HG03060 (cell line): Measurements from ENCODE around the gene MUTYH.
"Not testable (repeated sequence)": the region's sequence is repeated elsewhere in the genome, so short reads cannot be mapped to it uniquely, and the experiment has no call there.

ENCODE experiments used
- ATAC-seq: cut with Tn5 transposase; IDR thresholded peaks from one replicate; pipeline ENCODE4 v1.9.1; 2021; ENCODE audit warnings: low read depth, moderate number of reproducible peaks; ENCODE audit not compliant: unreplicated experiment

MUTYH gene

GRCh38 chr1:45339789-45340558, at the start of gene MUTYH, which contains the start of gene TOE1:
Gene MUTYH, minus strand, starts transcription at chr1:45340440. Its CDS starts 5,935 bp downstream, at chr1:45334505.
Gene TOE1, plus strand, starts transcription at chr1:45340170. Its CDS starts 83 bp downstream, at chr1:45340253.
- peak; percentile 47 for ATAC-seq

- no peak for ATAC-seq
Measured at GRCh38 chr1:45386219-45386618, 46.0 kb upstream of the MUTYH start.

- no peak for ATAC-seq
Measured at GRCh38 chr1:45385302-45385701, 45.1 kb upstream of the MUTYH start.

GRCh38 chr1:45384213-45384612, 44.0 kb upstream of the MUTYH start:
- not testable (repeated sequence) for ATAC-seq

- no peak for ATAC-seq
Measured at GRCh38 chr1:45383191-45383590, 43.0 kb upstream of the MUTYH start.

GRCh38 chr1:45381243-45381642, 41.0 kb upstream of the MUTYH start:
- ATAC-seq: no peak

- no peak for ATAC-seq
Measured at GRCh38 chr1:45380730-45381129, 40.5 kb upstream of the MUTYH start.

- ATAC-seq: no peak
Measured at GRCh38 chr1:45380125-45380524, 39.9 kb upstream of the MUTYH start.

- no peak for ATAC-seq
Measured at GRCh38 chr1:45379524-45379923, 39.3 kb upstream of the MUTYH start.

- ATAC-seq: no peak
Measured at GRCh38 chr1:45378184-45378583, 37.9 kb upstream of the MUTYH start.

- ATAC-seq: no peak
Measured at GRCh38 chr1:45375104-45376090, 35.2 kb upstream of the MUTYH start.

GRCh38 chr1:45373573-45373972, 33.3 kb upstream of the MUTYH start:
- no peak for ATAC-seq

GRCh38 chr1:45370575-45370974, 30.3 kb upstream of the MUTYH start:
- peak; percentile 51 for ATAC-seq

GRCh38 chr1:45365051-45365450, 24.8 kb upstream of the MUTYH start:
- no peak for ATAC-seq

GRCh38 chr1:45364294-45364693, 24.1 kb upstream of the MUTYH start:
- no peak for ATAC-seq

GRCh38 chr1:45360981-45361380, 20.7 kb upstream of the MUTYH start:
- ATAC-seq: not testable (repeated sequence)

- no peak for ATAC-seq
Measured at GRCh38 chr1:45359882-45360513, 19.8 kb upstream of the MUTYH start.

- ATAC-seq: no peak
Measured at GRCh38 chr1:45356186-45356585, 15.9 kb upstream of the MUTYH start.

GRCh38 chr1:45355683-45356082, 15.4 kb upstream of the MUTYH start:
- no peak for ATAC-seq

- no peak for ATAC-seq
Measured at GRCh38 chr1:45354838-45355237, 14.6 kb upstream of the MUTYH start.

GRCh38 chr1:45353685-45354084, 13.4 kb upstream of the MUTYH start:
- no peak for ATAC-seq
